Measurements from ENCODE around the gene ZNF331. TPM values are rescaled to one million over a fixed set of nuclear protein-coding genes. Genes with fewer than 3 reads are reported as not detected.

Gene ZNF331
- total RNA-seq, 4 donors from 2014 or later, result 2.8 to 15.8 (median 7.9) TPM

DNA sequence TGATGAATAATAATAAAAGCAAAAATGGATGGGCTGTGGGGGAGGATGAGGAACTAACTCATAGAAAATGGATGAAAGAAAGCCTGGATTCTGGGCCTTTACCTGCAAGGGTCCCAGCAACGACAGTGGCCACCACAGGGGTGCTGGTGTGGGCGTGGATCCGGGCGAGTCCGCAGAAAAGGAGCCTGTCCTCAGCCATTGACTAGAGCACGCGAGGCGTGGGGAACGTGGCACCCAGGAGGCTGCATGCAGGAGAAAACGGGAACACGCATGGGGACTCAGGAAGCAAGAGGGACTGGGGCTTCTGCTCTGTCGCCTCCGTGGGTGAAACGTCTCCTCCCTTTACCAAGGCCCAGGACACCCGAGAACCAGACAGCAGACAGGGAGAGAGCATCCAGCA lies 68.1 kb downstream of the ZNF331 start:
- DNase-seq, result no peak

DNA sequence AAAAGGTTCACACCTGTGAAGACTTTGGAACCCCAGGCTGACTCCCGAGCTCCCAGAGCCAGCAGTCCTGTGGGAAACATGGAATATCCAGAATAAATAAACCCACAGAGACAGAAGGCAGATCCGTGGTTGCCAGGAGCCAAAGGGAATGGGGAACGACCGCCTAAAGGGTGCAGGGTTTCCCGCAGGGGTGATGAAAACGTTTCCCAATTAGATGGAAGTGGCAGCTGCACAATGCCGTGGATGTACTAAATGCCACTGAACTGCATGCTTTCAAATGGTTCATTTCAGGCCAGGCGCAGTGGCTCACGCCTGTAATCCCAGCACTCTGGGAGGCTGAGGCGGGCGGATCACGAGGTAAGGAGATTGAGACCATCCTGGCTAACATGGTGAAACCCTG lies 70.4 kb downstream of the ZNF331 start:
- TF ChIP-seq, protein P1, sequence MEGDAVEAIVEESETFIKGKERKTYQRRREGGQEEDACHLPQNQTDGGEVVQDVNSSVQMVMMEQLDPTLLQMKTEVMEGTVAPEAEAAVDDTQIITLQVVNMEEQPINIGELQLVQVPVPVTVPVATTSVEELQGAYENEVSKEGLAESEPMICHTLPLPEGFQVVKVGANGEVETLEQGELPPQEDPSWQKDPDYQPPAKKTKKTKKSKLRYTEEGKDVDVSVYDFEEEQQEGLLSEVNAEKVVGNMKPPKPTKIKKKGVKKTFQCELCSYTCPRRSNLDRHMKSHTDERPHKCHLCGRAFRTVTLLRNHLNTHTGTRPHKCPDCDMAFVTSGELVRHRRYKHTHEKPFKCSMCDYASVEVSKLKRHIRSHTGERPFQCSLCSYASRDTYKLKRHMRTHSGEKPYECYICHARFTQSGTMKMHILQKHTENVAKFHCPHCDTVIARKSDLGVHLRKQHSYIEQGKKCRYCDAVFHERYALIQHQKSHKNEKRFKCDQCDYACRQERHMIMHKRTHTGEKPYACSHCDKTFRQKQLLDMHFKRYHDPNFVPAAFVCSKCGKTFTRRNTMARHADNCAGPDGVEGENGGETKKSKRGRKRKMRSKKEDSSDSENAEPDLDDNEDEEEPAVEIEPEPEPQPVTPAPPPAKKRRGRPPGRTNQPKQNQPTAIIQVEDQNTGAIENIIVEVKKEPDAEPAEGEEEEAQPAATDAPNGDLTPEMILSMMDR (IDR thresholded peaks at IDR 0.05), result no peak
- no peak for TF ChIP-seq POLR2A (IDR thresholded peaks at IDR 0.05)
- 75 to 86% methylated on average over 9 to 11 of the region's 12 CpGs for WGBS, 2 donors
- H3K9me3 ChIP-seq, result no peaks in the 10 kb centered on the region
- no peak for DNase-seq
- no peaks in the 10 kb centered on the region for H3K4me1 ChIP-seq
- H3K4me3 ChIP-seq, result no peak overlapping the region
- no peaks in the 10 kb centered on the region for H3K36me3 ChIP-seq
- intact Hi-C loops (cut with DNase I), result no loop called here
- peaks cover 0 to 2% (median 0%) of the 10 kb centered on the region in 4 donors for H3K27me3 ChIP-seq
- no peak overlapping the region for H3K27ac ChIP-seq

More for the DNA sequence above, 68.1 kb downstream of the ZNF331 start:
- Histone ChIP-seq H3K4me1 (no peaks in the 10 kb centered on the region), H3K27ac (no peak overlapping the region), H3K9me3 (peaks cover 0 to 4% (median 0%) of the 10 kb centered on the region in 3 donors), H3K36me3 (no peaks in the 10 kb centered on the region), H3K4me3 (no peak overlapping the region), H3K27me3 (peaks cover 0 to 2% (median 0%) of the 10 kb centered on the region in 4 donors)
- 87 to 89% methylated on average over 14 of the region's 15 CpGs for WGBS, 2 donors
- intact Hi-C loops (cut with DNase I), result no loop called here
- TF ChIP-seq POLR2A (IDR thresholded peaks at IDR 0.05), result no peak
- TF ChIP-seq, protein P1 (IDR thresholded peaks at IDR 0.05), result no peak

DNA sequence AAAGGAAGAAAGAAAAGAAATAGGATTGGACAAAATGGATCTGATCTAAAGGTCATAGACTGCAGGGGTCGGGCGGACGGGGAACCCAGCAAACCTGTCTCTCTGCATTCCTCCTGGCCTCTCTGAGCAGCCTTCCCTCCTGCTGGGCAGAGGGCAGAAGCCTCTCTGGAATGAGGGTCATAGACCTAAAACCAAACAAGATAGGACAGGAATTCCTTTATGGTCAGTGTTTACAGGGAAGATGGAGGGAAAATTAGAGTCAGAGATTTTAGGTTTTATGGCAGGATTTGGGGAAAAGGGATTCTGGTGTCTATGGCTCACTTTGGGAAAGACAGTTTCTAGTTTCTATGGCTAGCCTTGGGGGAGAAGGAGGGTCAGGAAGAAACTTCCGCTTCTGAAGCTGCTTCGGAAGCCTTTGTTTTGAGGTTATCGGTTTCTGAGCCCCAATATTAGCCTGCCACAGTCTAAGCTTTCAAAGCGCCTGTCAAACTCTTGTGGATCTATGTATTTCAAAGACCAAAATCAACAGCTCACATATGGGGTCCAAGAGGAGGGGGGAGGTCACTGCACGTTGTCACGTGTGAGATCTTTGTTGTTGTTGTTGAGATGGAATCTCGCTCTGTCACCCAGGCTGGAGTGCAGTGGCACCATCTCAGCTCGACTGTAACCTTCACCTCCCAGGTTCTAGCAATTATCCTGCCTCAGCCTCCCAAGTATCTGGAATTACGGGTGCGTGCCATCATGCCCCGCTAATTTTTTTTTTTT lies 75.0 kb downstream of the ZNF331 start:
- WGBS, 2 donors, result 46 to 72% methylated on average over 13 to 14 of the region's 14 CpGs
- DNase-seq, result no peak
- Histone ChIP-seq H3K27ac (no peak overlapping the region), H3K36me3 (no peaks in the 10 kb centered on the region), H3K9me3 (peaks cover 0 to 7% (median 0%) of the 10 kb centered on the region in 3 donors), H3K27me3 (no peaks in the 10 kb centered on the region), H3K4me3 (no peak overlapping the region), H3K4me1 (no peaks in the 10 kb centered on the region)
- intact Hi-C loops (cut with DNase I), result no loop called here
- TF ChIP-seq POLR2A (IDR thresholded peaks at IDR 0.05), result no peak
- TF ChIP-seq, protein P1 (IDR thresholded peaks at IDR 0.05), result no peak

DNA sequence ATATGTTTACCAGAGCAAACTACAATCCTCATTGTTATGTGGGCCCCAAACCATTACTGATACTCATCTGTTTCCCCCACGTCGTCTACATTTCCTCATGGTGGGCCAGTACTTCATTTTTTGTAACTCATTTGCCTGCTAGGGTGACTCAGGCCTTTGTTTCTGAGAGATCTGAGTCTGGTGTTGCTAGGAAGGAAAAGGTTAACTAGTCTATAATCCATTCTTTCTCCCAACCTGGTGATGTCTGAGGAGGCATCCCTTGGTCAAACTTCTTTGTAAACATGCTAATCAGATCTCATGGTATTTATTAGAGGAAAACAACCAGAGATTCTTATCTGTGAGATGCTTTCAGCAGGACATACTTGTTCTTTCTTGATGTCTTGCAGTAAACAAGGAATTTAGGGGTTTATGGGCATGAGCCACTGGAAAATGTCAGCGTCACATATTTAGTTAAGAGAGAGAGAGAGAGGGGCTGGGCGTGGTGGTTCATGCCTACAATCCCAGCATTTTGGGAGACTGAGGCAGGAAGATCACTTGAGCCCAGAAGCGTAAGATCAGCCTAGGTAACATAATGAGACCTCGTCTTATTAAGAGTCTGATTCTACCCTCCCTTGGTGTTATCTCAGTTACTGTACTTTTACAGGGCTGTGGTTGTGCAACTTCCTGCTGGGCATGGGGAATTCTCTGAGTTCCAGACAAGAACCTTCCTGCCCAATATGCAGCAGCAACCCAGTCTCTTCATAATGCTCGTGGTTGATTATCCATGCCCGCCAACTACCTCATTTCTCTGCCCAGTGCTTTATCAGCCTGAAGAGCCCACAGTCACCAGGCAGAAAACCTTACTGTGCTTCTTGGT lies 84.2 kb downstream of the ZNF331 start:
- WGBS, 2 donors, result 44 to 47% methylated on average over 7 to 8 of the region's 8 CpGs
- Histone ChIP-seq H3K36me3 (no peaks in the 10 kb centered on the region), H3K27ac (no peak overlapping the region), H3K27me3 (no peaks in the 10 kb centered on the region), H3K4me3 (no peak overlapping the region), H3K4me1 (peaks cover 0 to 5% (median 0%) of the 10 kb centered on the region in 3 donors), H3K9me3 (no peaks in the 10 kb centered on the region)
- DNase-seq, result no peak
- no peak for TF ChIP-seq POLR2A (IDR thresholded peaks at IDR 0.05)
- TF ChIP-seq, protein P1 (IDR thresholded peaks at IDR 0.05), result no peak
- intact Hi-C loops (cut with DNase I), result no loop called here

Measured in esophagus squamous epithelium (tissue), 5 donors.